ENCODE measurements around the gene HACL1. TPM values are rescaled to one million over a fixed set of nuclear protein-coding genes. Genes with fewer than 3 reads are reported as not detected.
"Not testable (repeated sequence)": the region's sequence is repeated elsewhere in the genome, so short reads cannot be mapped to it uniquely, and the experiment has no call there.

Gene HACL1
- total RNA-seq, 3 donors from 2014 or later = 23.1 to 34.5 (median 29.6) TPM

DNA sequence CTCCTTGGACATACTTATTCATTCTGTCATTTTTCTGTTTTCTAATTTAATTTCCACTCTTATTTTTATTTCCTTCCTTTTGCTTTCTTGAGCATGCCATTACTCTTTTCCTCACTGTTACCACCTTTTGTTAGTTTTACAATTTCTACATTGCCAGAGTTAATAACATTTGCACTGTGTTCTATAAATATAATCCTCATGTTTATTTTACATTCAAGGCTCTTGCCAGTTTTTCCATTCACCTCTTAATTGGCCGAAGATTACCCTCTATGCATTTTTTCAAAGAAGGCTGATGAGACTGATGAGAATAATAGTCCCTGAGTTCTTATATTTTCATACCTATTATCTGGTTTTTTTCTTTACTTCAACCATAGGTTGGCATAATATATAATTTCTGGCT is 10.6 kb upstream of the HACL1 start:
- Mint-ChIP-seq H3K36me3 (ENCODE audit: insufficient read depth) (peaks cover 14% of the 10 kb centered on the region), H3K4me1 (ENCODE audit: low read depth) (peaks cover 3% of the 10 kb centered on the region), H3K9me3 (no peaks in the 10 kb centered on the region), H3K27me3 (ENCODE audit: low read depth) (no peaks in the 10 kb centered on the region), H3K4me3 (no peak overlapping the region)
- no peak for DNase-seq
- no peak for ATAC-seq

DNA sequence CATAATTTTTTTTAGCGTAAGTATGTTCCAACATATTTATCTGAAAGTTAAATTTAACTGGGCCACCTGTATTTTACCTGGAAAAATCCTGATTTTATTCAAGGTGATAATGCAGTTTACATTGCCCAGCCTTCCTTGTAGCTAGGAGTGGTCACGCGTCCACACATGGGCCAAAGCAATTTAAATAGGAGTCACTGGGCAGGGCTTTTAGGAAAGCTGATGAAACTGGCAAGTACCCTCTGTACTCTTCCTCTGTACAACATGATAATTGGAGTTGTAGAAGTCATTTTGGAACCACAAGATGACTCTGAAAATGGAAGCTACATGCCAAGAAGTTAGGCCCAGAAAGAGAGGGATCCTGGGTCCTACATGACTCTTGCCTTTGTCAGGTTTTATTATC is 9.6 kb upstream of the HACL1 start:
- H3K36me3 Mint-ChIP-seq (ENCODE audit: insufficient read depth) = peaks cover 20% of the 10 kb centered on the region
- H3K9me3 Mint-ChIP-seq = no peaks in the 10 kb centered on the region
- H3K4me3 Mint-ChIP-seq = no peak overlapping the region
- H3K27me3 Mint-ChIP-seq (ENCODE audit: low read depth) = no peaks in the 10 kb centered on the region
- ATAC-seq = no peak
- no peak for DNase-seq
- peaks cover 3% of the 10 kb centered on the region for H3K4me1 Mint-ChIP-seq (ENCODE audit: low read depth)

DNA sequence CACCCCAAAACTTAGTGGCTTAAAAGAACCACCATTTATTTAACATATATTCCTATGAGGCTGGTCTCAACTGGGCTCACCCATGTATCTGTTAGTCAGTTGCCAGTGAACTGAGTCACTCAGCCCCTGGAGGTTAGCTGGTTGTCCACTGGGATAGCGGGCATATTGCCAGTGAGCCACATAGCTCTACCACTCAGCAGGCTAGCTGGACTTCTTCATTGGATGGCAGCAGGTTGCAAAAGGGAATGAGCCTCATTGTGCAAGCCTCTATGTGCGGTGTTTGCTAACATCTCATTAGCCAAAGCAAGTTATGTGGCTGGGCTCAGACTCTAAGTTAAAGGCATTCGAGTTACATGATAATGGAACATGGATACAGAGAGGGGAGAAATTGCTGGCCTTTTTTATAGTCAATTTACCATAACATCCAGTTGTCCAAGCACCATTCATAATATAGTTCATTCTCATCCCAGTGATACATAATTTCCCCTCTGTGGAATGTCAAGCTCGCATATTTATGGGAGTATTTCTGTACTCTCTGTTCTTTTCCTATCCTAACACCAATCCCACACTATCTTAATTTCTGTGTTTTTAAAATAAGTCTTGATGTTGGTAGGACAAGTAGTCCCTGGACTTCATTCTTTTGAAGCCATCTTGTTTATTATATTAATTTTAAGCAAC is 8.9 kb upstream of the HACL1 start:
- peaks cover 3% of the 10 kb centered on the region for H3K4me1 Mint-ChIP-seq (ENCODE audit: low read depth)
- H3K9me3 Mint-ChIP-seq = no peaks in the 10 kb centered on the region
- peaks cover 17% of the 10 kb centered on the region for H3K36me3 Mint-ChIP-seq (ENCODE audit: insufficient read depth)
- no peaks in the 10 kb centered on the region for H3K27me3 Mint-ChIP-seq (ENCODE audit: low read depth)
- no peak overlapping the region for H3K4me3 Mint-ChIP-seq
- ATAC-seq = no peak
- no peak for DNase-seq

DNA sequence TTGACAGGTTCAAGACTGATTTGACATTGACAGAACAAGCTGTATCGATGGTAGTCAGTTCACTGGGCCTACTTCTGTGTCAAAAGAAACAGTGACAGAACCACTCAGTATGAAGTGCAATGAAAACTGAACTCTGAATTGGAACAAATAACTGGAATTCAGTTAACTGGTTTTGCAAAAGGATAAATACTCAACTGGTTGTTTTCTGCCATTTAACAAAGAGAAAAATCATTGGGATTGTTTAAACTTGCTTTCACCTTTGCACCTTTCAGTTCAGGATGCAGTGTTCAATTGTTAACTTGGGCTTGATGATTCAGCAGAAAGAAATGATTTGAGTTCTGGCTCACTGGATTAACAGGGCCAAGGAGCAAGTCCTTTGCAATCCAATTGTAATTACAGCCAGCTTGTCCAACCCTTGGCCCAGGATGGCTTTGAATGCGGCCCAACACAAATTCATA is 5.1 kb upstream of the HACL1 start:
- Mint-ChIP-seq H3K36me3 (ENCODE audit: insufficient read depth) (peaks cover 21% of the 10 kb centered on the region), H3K9me3 (no peaks in the 10 kb centered on the region), H3K4me3 (no peak overlapping the region), H3K4me1 (ENCODE audit: low read depth) (peaks cover 21% of the 10 kb centered on the region), H3K27me3 (ENCODE audit: low read depth) (no peaks in the 10 kb centered on the region)
- ATAC-seq = no peak
- no peak for DNase-seq

DNA sequence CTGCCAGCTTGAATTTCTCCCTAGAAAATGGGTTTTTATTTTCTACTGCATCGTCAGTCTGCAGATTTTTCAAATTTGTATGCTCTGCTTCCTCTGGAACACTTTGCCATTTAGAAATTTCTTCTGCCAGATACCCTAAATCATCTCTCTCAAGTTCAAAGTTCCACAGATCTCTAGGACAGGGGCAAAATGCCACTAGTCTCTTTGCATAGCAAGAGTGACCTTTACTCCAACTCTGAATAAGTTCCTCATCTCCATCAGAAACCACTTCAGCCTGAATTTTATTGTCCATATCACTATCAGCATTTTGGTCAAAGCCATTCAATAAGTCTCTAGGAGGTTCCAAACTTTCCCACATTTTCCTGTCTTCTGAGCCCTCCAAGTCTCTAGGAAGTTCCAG is 3.2 kb upstream of the HACL1 start:
- not testable (repeated sequence) for ATAC-seq; H3K27me3 Mint-ChIP-seq (ENCODE audit: low read depth); DNase-seq; H3K9me3 Mint-ChIP-seq
- H3K36me3 Mint-ChIP-seq (ENCODE audit: insufficient read depth) = peaks cover 25% of the 10 kb centered on the region
- H3K4me1 Mint-ChIP-seq (ENCODE audit: low read depth) = peaks cover 34% of the 10 kb centered on the region
- H3K4me3 Mint-ChIP-seq = peak overlapping the region; percentile 33

DNA sequence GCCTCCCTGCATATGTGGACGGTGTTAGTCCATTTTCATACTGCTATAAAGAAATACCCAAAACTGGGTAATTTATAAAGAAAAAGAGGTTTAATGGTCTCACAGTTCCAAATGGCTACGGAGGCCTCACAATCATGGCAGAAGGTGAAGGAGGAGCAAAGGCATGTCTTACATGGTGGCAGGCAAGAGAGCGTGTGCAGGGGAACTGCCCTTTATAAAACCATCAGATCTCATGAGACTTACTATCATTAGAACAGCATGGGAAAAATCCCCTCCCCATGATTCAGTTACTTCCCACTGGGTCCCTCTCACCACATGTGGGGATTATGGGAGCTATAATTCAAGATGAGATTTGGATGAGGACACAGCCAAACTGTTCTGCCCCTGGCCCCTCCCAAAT is 1.4 kb upstream of the HACL1 start:
- H3K27me3 Mint-ChIP-seq (ENCODE audit: low read depth); ATAC-seq; H3K9me3 Mint-ChIP-seq; DNase-seq: not testable (repeated sequence)
- H3K4me3 Mint-ChIP-seq = peak overlapping the region; percentile 99
- peaks cover 46% of the 10 kb centered on the region for H3K4me1 Mint-ChIP-seq (ENCODE audit: low read depth)
- peaks cover 37% of the 10 kb centered on the region for H3K36me3 Mint-ChIP-seq (ENCODE audit: insufficient read depth)

DNA sequence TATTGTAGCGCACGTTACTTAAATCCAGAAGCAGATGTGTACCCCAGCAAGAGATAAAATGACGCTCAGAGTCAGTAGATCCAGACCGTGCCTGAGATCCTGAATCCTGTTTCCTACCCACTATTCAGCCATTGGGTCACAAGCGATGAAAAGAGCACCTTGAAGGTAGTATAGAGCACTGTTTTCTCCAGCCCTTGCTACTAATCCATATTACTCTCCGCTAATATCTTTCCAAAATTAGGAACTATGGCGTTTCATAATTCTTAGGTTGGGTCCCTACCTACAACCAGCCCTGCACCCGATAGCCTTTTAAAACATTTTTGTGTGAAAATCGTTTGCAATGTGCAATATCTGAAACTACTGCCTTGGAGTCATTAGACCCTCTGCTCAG is 772 bp upstream of the HACL1 start:
- peaks cover 47% of the 10 kb centered on the region for H3K4me1 Mint-ChIP-seq (ENCODE audit: low read depth)
- H3K9me3 Mint-ChIP-seq = no peaks in the 10 kb centered on the region
- peaks cover 41% of the 10 kb centered on the region for H3K36me3 Mint-ChIP-seq (ENCODE audit: insufficient read depth)
- ATAC-seq (no peak), DNase-seq (no peak)
- peak overlapping the region; percentile 99 for H3K4me3 Mint-ChIP-seq
- H3K27me3 Mint-ChIP-seq (ENCODE audit: low read depth) = no peaks in the 10 kb centered on the region

DNA sequence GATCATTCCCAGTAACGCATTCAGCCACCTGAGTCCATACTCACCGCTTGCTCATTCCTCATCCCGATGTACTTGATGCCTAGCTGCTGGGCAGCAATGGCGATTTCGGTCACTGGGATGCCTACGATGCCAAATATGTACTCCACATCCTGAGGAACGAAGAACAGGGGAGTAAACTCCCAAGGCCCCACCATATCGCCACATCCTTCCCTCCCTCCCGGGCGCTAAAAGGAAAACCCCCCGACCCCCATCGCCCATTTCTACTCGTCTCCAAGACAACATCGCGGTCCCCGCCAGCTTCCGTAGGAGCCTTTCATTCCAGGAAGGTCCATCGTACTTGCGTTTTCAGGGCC is 347 bp downstream of the HACL1 start:
- peak overlapping the region; percentile 99 for H3K4me3 Mint-ChIP-seq
- peaks cover 47% of the 10 kb centered on the region for H3K4me1 Mint-ChIP-seq (ENCODE audit: low read depth)
- H3K9me3 Mint-ChIP-seq = no peaks in the 10 kb centered on the region
- peaks cover 36% of the 10 kb centered on the region for H3K36me3 Mint-ChIP-seq (ENCODE audit: insufficient read depth)
- DNase-seq = no peak
- peak; percentile 1 to 2 for ATAC-seq
- no peaks in the 10 kb centered on the region for H3K27me3 Mint-ChIP-seq (ENCODE audit: low read depth)

DNA sequence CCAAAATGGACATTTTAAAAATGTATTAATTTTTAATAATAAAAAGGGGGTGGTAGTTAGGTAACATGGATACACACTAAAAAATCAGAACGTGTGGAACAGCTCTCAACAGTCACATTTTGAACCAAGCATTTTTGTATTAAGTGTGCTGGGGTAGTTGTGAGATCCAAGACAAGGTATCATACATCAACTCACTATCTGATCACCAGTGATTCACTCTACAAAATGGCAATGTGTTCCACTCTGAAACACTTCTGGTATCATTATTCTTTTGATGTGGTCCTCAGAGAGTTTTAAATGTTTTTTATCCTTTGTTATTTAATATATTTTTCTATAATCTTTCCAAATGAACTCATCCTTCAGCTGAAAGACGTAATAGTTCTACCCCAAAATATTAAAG is 5.4 kb downstream of the HACL1 start:
- peaks cover 31% of the 10 kb centered on the region for H3K36me3 Mint-ChIP-seq (ENCODE audit: insufficient read depth)
- no peak for DNase-seq
- no peak for ATAC-seq
- H3K9me3 Mint-ChIP-seq = no peaks in the 10 kb centered on the region
- H3K4me3 Mint-ChIP-seq = no peak overlapping the region
- H3K4me1 Mint-ChIP-seq (ENCODE audit: low read depth) = peaks cover 29% of the 10 kb centered on the region
- no peaks in the 10 kb centered on the region for H3K27me3 Mint-ChIP-seq (ENCODE audit: low read depth)

DNA sequence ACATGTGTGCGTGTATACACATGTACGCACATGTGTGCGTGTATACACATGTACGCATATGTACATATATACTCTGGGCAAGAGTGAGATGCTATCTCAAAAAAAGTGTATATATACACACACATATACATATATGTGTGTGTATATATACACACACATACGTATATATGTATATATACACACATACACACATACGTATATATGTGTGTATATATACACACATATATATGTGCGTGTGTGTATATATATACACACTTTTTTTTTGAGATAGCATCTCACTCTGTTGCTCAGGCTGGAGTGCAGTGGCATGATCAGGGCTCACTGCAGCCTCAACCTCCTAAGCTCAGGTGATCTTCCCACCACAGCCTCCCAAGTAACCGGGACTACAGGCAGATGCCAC is 8.4 kb downstream of the HACL1 start:
- Mint-ChIP-seq H3K36me3 (ENCODE audit: insufficient read depth) (peaks cover 17% of the 10 kb centered on the region), H3K4me1 (ENCODE audit: low read depth) (peaks cover 4% of the 10 kb centered on the region), H3K4me3 (no peak overlapping the region), H3K9me3 (no peaks in the 10 kb centered on the region), H3K27me3 (ENCODE audit: low read depth) (no peaks in the 10 kb centered on the region)
- ATAC-seq = no peak
- DNase-seq = no peak

DNA sequence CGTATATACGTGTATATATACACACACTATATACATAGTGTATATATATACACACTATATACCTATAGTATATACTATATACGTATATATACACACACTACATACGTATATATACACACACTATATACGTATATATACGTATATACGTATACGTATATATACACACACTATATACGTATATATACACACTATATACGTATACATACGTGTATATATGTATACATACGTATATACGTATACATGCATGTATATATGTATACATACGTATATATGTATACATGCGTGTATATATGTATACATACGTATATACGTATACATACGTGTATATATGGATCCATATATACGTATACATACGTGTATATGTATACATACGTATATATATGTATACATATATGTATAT is 9.4 kb downstream of the HACL1 start:
- peaks cover 10% of the 10 kb centered on the region for H3K36me3 Mint-ChIP-seq (ENCODE audit: insufficient read depth)

DNA sequence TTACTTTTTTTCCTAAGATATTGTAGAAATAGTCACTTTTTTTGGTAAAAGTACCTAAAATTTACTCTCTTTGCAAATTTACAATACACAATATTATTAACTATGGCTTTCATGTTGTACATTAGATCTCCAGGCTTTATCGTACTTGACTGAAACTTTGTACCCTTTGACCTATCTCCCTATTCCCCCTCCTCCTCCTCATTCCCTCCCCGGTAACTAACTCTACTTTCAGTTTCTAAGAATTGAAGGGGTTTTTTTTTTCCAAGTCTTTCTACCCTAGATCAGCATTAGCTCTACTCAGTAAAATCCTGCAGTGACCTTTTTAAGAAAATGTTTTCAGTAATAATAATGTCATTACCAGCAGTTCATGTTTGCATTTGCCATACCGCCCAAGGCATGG is 10.1 kb downstream of the HACL1 start:
- Mint-ChIP-seq H3K4me1 (ENCODE audit: low read depth) (peaks cover 3% of the 10 kb centered on the region), H3K9me3 (no peaks in the 10 kb centered on the region), H3K4me3 (no peak overlapping the region), H3K36me3 (ENCODE audit: insufficient read depth) (peaks cover 14% of the 10 kb centered on the region), H3K27me3 (ENCODE audit: low read depth) (no peaks in the 10 kb centered on the region)
- ATAC-seq = no peak
- DNase-seq = no peak

More for the DNA sequence above, 9.4 kb downstream of the HACL1 start:
- Mint-ChIP-seq H3K4me1 (ENCODE audit: low read depth) (peaks cover 3% of the 10 kb centered on the region), H3K4me3 (no peak overlapping the region), H3K9me3 (no peaks in the 10 kb centered on the region), H3K27me3 (ENCODE audit: low read depth) (no peaks in the 10 kb centered on the region)
- DNase-seq = no peak
- no peak for ATAC-seq

DNA sequence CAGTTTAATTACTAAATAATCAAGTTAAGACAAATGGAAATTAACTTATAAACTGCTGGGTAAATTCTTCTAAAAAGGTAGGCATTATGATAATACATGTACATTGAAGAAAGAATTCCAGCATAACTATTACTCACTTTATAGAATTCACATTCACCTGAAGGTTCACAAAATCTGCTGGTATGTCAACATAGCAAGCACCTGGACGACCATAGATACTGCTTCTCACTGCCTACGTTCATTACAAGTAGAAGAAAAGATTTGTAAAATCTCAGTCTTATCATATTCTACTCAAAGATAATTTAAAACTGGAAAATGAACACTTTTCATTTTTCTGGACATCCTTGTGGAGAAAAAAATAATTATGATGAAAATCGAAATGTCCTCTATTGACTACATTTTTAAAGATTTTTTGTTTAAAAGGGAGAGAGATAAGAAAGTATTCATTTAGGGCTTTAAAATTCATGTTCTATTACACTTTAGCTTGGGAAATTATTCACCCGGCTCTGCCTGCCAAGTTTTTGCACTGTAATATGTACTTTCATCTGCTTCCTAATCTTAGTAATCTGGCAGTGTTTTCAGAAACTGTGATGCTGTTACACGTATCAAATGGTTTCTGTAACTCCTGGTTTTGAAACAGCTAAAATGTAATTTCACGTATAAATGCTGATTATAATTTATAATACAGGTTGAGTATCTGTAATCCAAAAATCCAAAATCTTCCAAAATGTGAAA is 16.1 kb downstream of the HACL1 start:
- ATAC-seq (no peak), DNase-seq (no peak)
- peaks cover 38% of the 10 kb centered on the region for H3K36me3 Mint-ChIP-seq (ENCODE audit: insufficient read depth)
- no peaks in the 10 kb centered on the region for H3K9me3 Mint-ChIP-seq
- no peaks in the 10 kb centered on the region for H3K27me3 Mint-ChIP-seq (ENCODE audit: low read depth)
- no peaks in the 10 kb centered on the region for H3K4me1 Mint-ChIP-seq (ENCODE audit: low read depth)
- H3K4me3 Mint-ChIP-seq = no peak overlapping the region

DNA sequence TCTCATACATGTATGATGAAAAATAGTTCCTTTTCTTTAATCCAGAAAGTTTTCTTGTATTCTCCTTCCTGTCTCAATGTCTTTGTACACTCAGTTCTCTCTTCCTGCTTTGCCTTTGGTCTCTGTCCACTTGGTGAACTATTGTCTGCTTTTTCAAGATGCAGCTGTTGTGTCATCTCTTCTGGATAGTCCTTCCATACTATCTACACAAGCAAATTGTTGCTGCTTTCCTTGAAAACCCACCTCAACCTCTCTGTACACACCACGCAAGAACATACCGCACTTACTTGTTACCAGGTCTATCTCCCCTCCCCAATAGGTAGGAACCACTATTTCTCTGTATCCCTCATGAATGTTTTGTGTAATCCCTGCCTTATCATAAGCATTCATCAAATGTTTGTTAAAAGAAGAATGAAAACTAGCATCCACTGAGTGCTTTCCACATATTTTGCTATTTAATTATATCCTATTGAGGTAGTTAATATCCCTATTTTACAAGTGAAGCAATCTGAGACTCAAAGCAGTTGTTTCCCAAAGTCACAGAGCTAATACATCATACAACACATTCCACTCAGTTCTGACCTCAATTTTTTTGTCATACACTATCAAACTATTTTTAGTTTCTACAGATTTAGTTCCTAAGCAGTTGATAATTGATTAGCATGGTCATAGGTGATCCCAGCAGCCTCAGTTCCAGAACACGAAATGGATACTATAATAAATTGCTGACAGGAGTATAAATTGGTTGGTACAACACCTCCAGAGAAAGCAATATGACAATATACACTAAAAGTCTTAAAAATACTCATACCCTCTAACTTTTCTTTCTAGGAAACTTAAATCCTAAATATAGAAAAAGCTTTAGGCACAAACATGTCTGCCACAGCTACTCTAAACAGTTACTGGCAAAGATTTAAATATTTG is 19.6 kb downstream of the HACL1 start:
- DNase-seq = no peak
- Mint-ChIP-seq H3K4me1 (ENCODE audit: low read depth) (no peaks in the 10 kb centered on the region), H3K9me3 (no peaks in the 10 kb centered on the region), H3K36me3 (ENCODE audit: insufficient read depth) (peaks cover 40% of the 10 kb centered on the region), H3K27me3 (ENCODE audit: low read depth) (no peaks in the 10 kb centered on the region), H3K4me3 (no peak overlapping the region)
- no peak for ATAC-seq
